ENCODE measurements around the gene PPARGC1A. TPM values are rescaled to one million over a fixed set of nuclear protein-coding genes. Genes with fewer than 3 reads are reported as not detected.

The PPARGC1A gene
- total and polyA plus RNA-seq, 2 experiments from 2014 or later, result 0.76 to 3.3 TPM

DNA sequence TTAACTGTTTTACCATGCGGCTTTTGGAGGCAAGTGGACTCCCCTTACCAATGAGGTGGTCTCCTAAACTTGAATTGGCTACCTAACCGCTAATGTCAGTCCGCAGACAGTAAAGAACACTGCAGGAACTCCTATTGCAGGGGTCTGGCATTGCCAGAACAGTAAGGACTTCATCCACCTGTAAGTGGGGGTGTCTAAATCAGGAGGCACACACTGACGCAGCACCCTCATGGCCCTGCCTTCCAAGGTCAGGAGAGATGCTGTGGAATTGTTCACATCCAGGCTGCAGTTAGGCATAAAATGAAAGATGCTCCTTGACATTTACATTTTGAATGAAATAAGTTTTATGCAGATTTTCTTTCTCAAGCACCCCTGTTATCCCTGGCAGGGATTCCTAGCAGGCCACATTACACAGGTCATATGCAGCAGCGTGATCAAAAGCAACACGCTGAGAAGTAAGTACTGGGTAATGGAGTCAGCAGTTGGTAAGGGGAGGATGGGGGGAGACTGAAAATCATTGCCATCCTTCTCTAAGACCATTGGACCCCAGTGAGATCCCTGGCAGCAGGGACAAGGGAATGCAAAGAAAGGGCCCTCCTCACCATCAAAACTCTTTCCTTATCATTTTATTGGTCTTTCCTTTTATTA lies 3.8 kb downstream of the PPARGC1A start:
- no peaks in the 10 kb centered on the region for H3K9me2 ChIP-seq (ENCODE audit: insufficient read depth)
- no peaks in the 10 kb centered on the region for H3K27me3 ChIP-seq (ENCODE audit: insufficient read depth)
- Mint-ChIP-seq H3K27me3 (ENCODE audit: insufficient read depth, low read depth, poor library complexity) (peaks cover 2% of the 10 kb centered on the region), H3K4me3 (no peak overlapping the region), H3K36me3 (ENCODE audit: low read depth) (no peaks in the 10 kb centered on the region), H3K27ac (no peak overlapping the region), H3K4me1 (peaks cover 62% of the 10 kb centered on the region), H3K9me3 (no peaks in the 10 kb centered on the region)
- peak; percentile 19 for ATAC-seq
- no peaks in the 10 kb centered on the region for H3K79me2 ChIP-seq (replicated peaks; ENCODE audit: insufficient read depth)
- H2AFZ ChIP-seq, result no peak overlapping the region
- no peak overlapping the region for H3K4me3 ChIP-seq
- H3K36me3 ChIP-seq (ENCODE audit: insufficient read depth), result no peaks in the 10 kb centered on the region
- H3K27ac ChIP-seq (ENCODE audit: low read depth), result no peak overlapping the region
- no peak for DNase-seq (ENCODE audit: low spot score)
- peaks cover 63% of the 10 kb centered on the region for H3K4me1 ChIP-seq (ENCODE audit: insufficient read depth)
- no peaks in the 10 kb centered on the region for H4K20me1 ChIP-seq (replicated peaks; ENCODE audit: insufficient read depth)
- no peaks in the 10 kb centered on the region for H3F3A ChIP-seq (replicated peaks; ENCODE audit: low read depth)
- H3K4me2 ChIP-seq, result 0 out of 2 replicates have a peak overlapping the region, but pooled peaks have one; percentile 6
- TF ChIP-seq, protein P1, sequence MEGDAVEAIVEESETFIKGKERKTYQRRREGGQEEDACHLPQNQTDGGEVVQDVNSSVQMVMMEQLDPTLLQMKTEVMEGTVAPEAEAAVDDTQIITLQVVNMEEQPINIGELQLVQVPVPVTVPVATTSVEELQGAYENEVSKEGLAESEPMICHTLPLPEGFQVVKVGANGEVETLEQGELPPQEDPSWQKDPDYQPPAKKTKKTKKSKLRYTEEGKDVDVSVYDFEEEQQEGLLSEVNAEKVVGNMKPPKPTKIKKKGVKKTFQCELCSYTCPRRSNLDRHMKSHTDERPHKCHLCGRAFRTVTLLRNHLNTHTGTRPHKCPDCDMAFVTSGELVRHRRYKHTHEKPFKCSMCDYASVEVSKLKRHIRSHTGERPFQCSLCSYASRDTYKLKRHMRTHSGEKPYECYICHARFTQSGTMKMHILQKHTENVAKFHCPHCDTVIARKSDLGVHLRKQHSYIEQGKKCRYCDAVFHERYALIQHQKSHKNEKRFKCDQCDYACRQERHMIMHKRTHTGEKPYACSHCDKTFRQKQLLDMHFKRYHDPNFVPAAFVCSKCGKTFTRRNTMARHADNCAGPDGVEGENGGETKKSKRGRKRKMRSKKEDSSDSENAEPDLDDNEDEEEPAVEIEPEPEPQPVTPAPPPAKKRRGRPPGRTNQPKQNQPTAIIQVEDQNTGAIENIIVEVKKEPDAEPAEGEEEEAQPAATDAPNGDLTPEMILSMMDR (conservative IDR thresholded peaks at IDR 0.05; ENCODE audit: low read depth in 2 of 2), result no peak
- TF ChIP-seq, protein P2, sequence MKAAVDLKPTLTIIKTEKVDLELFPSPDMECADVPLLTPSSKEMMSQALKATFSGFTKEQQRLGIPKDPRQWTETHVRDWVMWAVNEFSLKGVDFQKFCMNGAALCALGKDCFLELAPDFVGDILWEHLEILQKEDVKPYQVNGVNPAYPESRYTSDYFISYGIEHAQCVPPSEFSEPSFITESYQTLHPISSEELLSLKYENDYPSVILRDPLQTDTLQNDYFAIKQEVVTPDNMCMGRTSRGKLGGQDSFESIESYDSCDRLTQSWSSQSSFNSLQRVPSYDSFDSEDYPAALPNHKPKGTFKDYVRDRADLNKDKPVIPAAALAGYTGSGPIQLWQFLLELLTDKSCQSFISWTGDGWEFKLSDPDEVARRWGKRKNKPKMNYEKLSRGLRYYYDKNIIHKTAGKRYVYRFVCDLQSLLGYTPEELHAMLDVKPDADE (IDR thresholded peaks at IDR 0.05), result no peak
- TF ChIP-seq CREB1 (CRISPR knock-in tag; IDR thresholded peaks at IDR 0.05; ENCODE audit: low read depth), result no peak
- no peak for TF ChIP-seq POLR2AphosphoS5 (IDR thresholded peaks at IDR 0.05; ENCODE audit: low read depth)
- TF ChIP-seq ZNF331 (CRISPR knock-in tag; IDR thresholded peaks at IDR 0.05; ENCODE audit: low read depth), result no peak
- no peak for TF ChIP-seq STAT1 (IDR thresholded peaks at IDR 0.05; ENCODE audit: unreplicated experiment)
- TF ChIP-seq, protein P3, sequence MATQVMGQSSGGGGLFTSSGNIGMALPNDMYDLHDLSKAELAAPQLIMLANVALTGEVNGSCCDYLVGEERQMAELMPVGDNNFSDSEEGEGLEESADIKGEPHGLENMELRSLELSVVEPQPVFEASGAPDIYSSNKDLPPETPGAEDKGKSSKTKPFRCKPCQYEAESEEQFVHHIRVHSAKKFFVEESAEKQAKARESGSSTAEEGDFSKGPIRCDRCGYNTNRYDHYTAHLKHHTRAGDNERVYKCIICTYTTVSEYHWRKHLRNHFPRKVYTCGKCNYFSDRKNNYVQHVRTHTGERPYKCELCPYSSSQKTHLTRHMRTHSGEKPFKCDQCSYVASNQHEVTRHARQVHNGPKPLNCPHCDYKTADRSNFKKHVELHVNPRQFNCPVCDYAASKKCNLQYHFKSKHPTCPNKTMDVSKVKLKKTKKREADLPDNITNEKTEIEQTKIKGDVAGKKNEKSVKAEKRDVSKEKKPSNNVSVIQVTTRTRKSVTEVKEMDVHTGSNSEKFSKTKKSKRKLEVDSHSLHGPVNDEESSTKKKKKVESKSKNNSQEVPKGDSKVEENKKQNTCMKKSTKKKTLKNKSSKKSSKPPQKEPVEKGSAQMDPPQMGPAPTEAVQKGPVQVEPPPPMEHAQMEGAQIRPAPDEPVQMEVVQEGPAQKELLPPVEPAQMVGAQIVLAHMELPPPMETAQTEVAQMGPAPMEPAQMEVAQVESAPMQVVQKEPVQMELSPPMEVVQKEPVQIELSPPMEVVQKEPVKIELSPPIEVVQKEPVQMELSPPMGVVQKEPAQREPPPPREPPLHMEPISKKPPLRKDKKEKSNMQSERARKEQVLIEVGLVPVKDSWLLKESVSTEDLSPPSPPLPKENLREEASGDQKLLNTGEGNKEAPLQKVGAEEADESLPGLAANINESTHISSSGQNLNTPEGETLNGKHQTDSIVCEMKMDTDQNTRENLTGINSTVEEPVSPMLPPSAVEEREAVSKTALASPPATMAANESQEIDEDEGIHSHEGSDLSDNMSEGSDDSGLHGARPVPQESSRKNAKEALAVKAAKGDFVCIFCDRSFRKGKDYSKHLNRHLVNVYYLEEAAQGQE (IDR thresholded peaks at IDR 0.05; ENCODE audit: unreplicated experiment), result no peak
- TF ChIP-seq EZH2 (IDR thresholded peaks at IDR 0.05; ENCODE audit: low read depth, unreplicated experiment), result no peak
- TF ChIP-seq, protein P4, sequence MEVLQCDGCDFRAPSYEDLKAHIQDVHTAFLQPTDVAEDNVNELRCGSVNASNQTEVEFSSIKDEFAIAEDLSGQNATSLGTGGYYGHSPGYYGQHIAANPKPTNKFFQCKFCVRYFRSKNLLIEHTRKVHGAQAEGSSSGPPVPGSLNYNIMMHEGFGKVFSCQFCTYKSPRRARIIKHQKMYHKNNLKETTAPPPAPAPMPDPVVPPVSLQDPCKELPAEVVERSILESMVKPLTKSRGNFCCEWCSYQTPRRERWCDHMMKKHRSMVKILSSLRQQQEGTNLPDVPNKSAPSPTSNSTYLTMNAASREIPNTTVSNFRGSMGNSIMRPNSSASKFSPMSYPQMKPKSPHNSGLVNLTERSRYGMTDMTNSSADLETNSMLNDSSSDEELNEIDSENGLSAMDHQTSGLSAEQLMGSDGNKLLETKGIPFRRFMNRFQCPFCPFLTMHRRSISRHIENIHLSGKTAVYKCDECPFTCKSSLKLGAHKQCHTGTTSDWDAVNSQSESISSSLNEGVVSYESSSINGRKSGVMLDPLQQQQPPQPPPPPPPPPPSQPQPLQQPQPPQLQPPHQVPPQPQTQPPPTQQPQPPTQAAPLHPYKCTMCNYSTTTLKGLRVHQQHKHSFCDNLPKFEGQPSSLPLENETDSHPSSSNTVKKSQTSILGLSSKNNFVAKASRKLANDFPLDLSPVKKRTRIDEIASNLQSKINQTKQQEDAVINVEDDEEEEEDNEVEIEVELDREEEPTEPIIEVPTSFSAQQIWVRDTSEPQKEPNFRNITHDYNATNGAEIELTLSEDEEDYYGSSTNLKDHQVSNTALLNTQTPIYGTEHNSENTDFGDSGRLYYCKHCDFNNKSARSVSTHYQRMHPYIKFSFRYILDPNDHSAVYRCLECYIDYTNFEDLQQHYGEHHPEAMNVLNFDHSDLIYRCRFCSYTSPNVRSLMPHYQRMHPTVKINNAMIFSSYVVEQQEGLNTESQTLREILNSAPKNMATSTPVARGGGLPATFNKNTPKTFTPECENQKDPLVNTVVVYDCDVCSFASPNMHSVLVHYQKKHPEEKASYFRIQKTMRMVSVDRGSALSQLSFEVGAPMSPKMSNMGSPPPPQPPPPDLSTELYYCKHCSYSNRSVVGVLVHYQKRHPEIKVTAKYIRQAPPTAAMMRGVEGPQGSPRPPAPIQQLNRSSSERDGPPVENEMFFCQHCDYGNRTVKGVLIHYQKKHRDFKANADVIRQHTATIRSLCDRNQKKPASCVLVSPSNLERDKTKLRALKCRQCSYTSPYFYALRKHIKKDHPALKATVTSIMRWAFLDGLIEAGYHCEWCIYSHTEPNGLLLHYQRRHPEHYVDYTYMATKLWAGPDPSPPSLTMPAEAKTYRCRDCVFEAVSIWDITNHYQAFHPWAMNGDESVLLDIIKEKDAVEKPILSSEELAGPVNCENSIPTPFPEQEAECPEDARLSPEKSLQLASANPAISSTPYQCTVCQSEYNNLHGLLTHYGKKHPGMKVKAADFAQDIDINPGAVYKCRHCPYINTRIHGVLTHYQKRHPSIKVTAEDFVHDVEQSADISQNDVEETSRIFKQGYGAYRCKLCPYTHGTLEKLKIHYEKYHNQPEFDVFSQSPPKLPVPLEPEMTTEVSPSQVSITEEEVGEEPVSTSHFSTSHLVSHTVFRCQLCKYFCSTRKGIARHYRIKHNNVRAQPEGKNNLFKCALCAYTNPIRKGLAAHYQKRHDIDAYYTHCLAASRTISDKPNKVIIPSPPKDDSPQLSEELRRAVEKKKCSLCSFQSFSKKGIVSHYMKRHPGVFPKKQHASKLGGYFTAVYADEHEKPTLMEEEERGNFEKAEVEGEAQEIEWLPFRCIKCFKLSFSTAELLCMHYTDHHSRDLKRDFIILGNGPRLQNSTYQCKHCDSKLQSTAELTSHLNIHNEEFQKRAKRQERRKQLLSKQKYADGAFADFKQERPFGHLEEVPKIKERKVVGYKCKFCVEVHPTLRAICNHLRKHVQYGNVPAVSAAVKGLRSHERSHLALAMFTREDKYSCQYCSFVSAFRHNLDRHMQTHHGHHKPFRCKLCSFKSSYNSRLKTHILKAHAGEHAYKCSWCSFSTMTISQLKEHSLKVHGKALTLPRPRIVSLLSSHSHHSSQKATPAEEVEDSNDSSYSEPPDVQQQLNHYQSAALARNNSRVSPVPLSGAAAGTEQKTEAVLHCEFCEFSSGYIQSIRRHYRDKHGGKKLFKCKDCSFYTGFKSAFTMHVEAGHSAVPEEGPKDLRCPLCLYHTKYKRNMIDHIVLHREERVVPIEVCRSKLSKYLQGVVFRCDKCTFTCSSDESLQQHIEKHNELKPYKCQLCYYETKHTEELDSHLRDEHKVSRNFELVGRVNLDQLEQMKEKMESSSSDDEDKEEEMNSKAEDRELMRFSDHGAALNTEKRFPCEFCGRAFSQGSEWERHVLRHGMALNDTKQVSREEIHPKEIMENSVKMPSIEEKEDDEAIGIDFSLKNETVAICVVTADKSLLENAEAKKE (CRISPR knock-in tag; IDR thresholded peaks at IDR 0.05), result no peak
- no peak for TF ChIP-seq NANOG (IDR thresholded peaks at IDR 0.05; ENCODE audit: borderline replicate concordance)
- TF ChIP-seq EZH2phosphoT487 (IDR thresholded peaks at IDR 0.05; ENCODE audit: unreplicated experiment), result no peak
- no peak for TF ChIP-seq JUNB (IDR thresholded peaks at IDR 0.05; ENCODE audit: unreplicated experiment)
- TF ChIP-seq ZNF114 (CRISPR knock-in tag; IDR thresholded peaks at IDR 0.05), result no peak
